H7 (cell line): ENCODE data around the gene TLE5. TPM values are rescaled to one million over a fixed set of nuclear protein-coding genes. Genes with fewer than 3 reads are reported as not detected.
"Not testable (repeated sequence)": the region's sequence is repeated elsewhere in the genome, so short reads cannot be mapped to it uniquely, and the experiment has no call there.

Source experiments
- DNase-seq: peaks from one replicate; pipeline ENCODE4 v3.0.0; 2012
- H3K27me3 ChIP-seq: 2 replicates; pipeline ENCODE4 v1.6.0; 2011; ENCODE audit warnings: mild to moderate bottlenecking, low read length; ENCODE audit not compliant: control insufficient read depth, insufficient read depth
- H3K36me3 ChIP-seq: replicated peaks from 2 replicates; pipeline ENCODE4 v1.5.1; 2011; ENCODE audit warnings: low read length; ENCODE audit not compliant: control insufficient read depth, insufficient read depth
- H3K4me3 ChIP-seq: 2 replicates; pipeline ENCODE4 v1.5.1; 2011; ENCODE audit warnings: low read depth, mild to moderate bottlenecking, control low read depth, low read length, moderate library complexity; ENCODE audit not compliant: insufficient read depth
- total RNA-seq: library from RNA; depleted of rRNA; stranded (reverse); fragments of >200 nt; shearing (Covaris generic); gene quantifications from 2 replicates; pipeline ENCODE4 v1.2.3, GENCODE V29; 2014

Gene TLE5
- total RNA-seq, 1 experiment from 2014 or later: 386 TPM

DNA sequence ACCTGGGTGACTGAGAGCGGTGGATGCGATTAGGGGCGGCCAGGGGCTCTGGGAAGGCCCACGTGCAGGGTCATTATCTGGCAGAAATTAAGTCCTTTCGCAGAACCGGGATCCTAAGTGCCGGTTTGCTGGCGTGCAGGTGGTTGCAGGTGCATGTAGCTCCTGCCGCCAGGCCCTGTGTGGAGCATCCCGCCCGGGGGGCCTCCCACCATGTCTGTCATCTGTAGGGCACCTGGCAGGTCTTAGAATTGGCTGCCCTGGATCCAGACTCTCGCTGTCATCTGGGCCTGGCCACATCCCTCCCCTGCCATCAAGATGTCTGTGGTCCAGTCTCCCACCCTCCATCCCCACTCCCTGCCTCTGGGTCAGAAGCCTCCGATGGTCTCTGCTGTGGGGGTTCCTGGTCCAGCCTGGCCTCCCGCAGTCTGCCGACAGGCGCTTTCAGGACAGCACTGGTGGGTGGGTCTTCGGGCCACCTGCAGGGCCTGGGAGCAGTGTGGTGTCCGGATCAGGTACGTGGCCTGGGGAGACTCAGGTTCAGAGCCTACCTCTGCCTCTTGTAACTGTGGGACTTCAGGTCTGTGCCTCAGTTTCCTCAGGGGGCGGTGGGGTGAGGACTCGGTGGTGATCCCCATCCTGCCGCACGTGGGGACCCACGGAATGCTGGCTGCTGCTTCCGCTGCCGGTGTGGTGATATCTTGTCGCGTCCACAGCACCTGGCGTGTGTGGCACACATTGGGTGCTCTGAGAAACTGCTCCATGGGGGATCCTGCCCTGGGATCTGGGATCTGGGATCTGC lies 37.3 kb upstream of the TLE5 start:
- DNase-seq: no peak
- no peaks in the 10 kb centered on the region for H3K27me3 ChIP-seq
- no peak overlapping the region for H3K4me3 ChIP-seq
- H3K36me3 ChIP-seq: no peaks in the 10 kb centered on the region

- Histone ChIP-seq H3K4me3 (no peak overlapping the region), H3K36me3 (no peaks in the 10 kb centered on the region), H3K27me3 (no peaks in the 10 kb centered on the region)
- no peak for DNase-seq
These were observed 36.4 kb upstream of the TLE5 start for GRCh38 chr19:3098515-3099346.

- no peak for DNase-seq
- Histone ChIP-seq H3K27me3 (no peaks in the 10 kb centered on the region), H3K4me3 (no peak overlapping the region), H3K36me3 (no peaks in the 10 kb centered on the region)
These were observed 35.8 kb upstream of the TLE5 start for GRCh38 chr19:3098141-3098514.

DNA sequence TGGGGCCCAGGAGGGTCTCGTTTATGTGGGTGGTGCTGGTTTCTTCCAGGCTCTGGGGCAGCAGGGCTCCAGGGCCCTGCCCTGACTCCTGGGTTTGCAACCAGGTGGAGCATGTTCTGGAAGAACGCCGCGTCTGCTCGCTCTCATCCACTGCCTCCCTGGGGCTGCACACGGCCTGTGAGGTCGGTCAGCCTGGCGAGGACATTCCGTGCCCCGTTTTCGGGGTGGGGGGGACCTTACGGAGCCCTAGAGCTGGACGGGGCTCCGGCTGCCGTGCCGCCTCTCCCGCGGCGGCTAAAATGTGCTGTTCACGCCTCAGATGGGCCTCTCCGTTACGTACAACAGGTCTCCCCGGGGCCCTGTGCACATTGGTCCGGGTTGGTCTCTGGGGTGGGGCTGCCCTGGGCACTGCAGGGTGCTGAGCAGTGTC lies 35.2 kb upstream of the TLE5 start:
- Histone ChIP-seq H3K4me3 (no peak overlapping the region), H3K27me3 (no peaks in the 10 kb centered on the region), H3K36me3 (no peaks in the 10 kb centered on the region)
- DNase-seq: no peak

DNA sequence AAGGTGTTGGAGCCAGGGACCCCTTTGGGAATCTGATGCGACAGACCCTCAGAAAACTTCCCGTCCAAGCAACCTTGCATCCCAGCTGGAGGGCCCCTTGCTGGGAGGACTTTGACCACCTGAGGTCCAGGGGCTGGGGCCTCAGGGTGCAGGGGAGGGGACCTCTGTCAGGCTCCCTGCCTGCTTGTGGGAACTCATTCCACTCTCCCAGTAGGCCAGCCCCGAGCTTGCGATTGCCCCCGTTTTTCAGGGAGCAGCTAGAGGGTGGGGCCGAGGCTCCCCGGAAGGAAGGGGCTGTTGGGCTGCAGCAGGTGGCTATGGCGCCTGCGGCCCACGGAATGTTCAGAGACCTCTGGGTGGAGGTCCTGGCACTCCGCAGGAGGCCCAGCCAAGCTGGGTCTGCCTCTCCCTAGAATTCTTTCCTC lies 34.6 kb upstream of the TLE5 start:
- H3K36me3 ChIP-seq: no peaks in the 10 kb centered on the region
- no peak for DNase-seq
- H3K4me3 ChIP-seq: no peak overlapping the region
- no peaks in the 10 kb centered on the region for H3K27me3 ChIP-seq

DNA sequence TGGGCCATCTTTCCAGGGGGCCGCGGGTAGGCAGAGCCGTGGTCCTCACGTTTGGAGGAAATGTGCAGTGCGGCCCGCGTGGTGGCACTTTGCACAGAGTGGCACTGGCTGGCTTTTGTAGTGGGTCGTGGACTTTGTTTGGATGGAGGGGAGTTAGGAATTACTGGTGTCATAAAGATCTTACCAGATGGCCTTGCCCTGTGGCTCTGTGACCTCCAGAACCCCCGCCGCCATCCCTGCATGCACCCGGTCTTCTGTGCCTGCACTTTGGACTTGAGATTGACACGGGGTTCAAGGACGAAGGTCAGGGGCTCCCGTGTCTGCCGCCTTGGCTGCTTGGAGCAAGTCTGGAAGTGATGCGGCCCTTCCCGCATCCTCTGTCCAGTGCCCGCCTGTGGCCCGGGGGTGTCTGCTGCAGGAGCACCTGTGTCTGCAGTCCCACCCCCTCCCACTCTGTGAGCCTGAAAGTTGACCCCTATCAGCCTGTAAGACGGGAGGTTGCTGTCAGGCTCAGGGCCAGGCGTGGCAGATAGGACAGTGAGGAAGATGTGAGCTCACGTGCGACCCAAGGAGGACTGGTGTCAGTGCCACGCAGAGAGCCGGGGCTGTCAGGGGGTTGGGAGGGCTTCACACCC lies 34.1 kb upstream of the TLE5 start:
- no peaks in the 10 kb centered on the region for H3K27me3 ChIP-seq
- H3K36me3 ChIP-seq: no peaks in the 10 kb centered on the region
- DNase-seq: no peak
- peak overlapping the region; percentile 85 for H3K4me3 ChIP-seq

GRCh38 chr19:3095441-3096191 lies 33.3 kb upstream of the TLE5 start:
- Histone ChIP-seq H3K4me3 (peak overlapping the region; percentile 85), H3K36me3 (no peaks in the 10 kb centered on the region)
- peak; percentile 95 for DNase-seq

GRCh38 chr19:3094601-3095440 lies 32.5 kb upstream of the TLE5 start:
- no peaks in the 10 kb centered on the region for H3K27me3 ChIP-seq
- peak overlapping the region; percentile 85 for H3K4me3 ChIP-seq
- DNase-seq: no peak
- no peaks in the 10 kb centered on the region for H3K36me3 ChIP-seq

More at GRCh38 chr19:3095441-3096191, 33.3 kb upstream of the TLE5 start:
- no peaks in the 10 kb centered on the region for H3K27me3 ChIP-seq

- not testable (repeated sequence) for H3K27me3 ChIP-seq, DNase-seq, H3K36me3 ChIP-seq, H3K4me3 ChIP-seq
These were observed 27.1 kb upstream of the TLE5 start for GRCh38 chr19:3089299-3089855.

GRCh38 chr19:3087769-3088168 lies 25.5 kb upstream of the TLE5 start:
- Histone ChIP-seq H3K27me3 (no peaks in the 10 kb centered on the region), H3K4me3 (no peak overlapping the region), H3K36me3 (no peaks in the 10 kb centered on the region)
- DNase-seq: no peak

DNA sequence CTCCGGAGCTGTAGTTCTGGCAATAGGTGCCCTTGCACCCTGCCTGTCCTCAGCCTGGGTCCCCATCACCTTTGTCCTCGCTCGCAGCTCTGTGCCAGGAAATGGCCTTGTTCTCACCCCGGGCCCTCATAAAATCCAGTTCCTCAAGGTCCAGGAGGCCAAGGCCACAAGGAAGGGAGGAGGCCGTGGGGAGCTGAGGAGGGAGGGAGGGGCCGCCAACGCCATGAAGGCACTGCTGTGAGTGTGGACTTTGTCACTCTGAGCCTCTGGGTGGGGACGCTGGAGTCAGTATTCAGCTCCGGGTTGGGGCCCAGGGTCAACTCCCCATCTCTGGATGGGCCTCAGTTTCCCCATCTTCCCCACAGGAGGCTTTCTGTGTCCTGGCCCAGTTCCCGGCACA lies 22.6 kb upstream of the TLE5 start:
- Histone ChIP-seq H3K4me3 (no peak overlapping the region), H3K36me3 (no peaks in the 10 kb centered on the region), H3K27me3 (no peaks in the 10 kb centered on the region)
- peak; percentile 26 for DNase-seq

GRCh38 chr19:3083964-3084363 lies 21.7 kb upstream of the TLE5 start:
- no peaks in the 10 kb centered on the region for H3K36me3 ChIP-seq
- DNase-seq: no peak

GRCh38 chr19:3082331-3082730 lies 20.0 kb upstream of the TLE5 start:
- DNase-seq: no peak
- Histone ChIP-seq H3K27me3 (no peaks in the 10 kb centered on the region), H3K4me3 (no peak overlapping the region), H3K36me3 (no peaks in the 10 kb centered on the region)

More at GRCh38 chr19:3083964-3084363, 21.7 kb upstream of the TLE5 start:
- no peak overlapping the region for H3K4me3 ChIP-seq
- H3K27me3 ChIP-seq: no peaks in the 10 kb centered on the region
